Fibroblast of gingiva (primary cell): Measurements from ENCODE around the gene HDAC9.
"Not testable (repeated sequence)": the region's sequence is repeated elsewhere in the genome, so short reads cannot be mapped to it uniquely, and the experiment has no call there.

Source experiments
- DNase-seq: peaks from one replicate; pipeline ENCODE4 v3.0.0-alpha.2; 2011; ENCODE audit warnings: low read depth

HDAC9 gene

DNA sequence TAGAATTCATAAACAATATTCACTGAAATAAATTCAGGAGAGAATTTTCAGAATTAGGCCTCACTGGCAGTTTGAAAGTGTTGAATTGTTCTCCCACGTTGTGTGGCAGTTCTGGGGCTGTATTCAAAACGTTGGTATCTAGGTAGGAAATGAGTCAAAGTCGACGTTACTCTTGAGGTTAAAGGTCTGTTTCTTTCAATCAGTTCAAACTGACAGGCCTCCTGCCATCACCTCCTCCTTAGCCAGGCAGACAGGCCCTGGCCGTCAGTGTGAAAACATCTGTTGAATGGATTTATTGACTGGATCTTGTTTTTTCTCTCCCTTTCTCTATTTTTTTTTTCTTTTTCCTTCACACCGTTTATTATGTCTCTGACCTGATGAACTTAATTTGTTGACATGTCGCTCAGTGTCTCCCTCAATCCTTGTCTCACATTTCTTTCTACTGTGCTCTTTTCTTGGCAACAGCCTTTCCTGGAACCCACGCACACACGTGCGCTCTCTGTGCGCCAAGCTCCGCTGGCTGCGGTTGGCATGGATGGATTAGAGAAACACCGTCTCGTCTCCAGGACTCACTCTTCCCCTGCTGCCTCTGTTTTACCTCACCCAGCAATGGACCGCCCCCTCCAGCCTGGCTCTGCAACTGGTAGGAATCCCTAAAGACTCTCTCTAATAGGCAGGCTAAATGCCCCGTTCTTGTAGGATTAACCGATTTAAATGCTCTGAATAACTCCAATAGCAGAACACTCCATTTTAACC, 231.7 kb downstream of the HDAC9 start:
- no peak for DNase-seq

DNA sequence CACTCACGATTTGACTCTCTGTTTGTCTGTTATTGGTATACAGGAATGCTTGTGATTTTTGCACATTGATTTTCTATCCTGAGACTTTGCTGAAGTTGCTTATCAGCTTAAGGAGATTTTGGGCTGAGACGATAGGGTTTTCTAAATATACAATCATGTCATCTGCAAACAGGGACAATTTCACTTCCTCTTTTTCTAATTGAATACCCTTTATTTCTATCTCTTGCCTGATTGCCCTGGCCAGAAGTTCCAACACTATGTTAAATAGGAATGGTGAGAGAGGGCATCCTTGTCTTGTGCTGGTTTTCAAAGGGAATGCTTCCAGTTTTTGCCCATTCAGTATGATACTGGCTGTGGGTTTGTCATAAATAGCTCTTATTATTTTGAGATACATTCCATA, 240.5 kb downstream of the HDAC9 start:
- DNase-seq, result not testable (repeated sequence)

DNA sequence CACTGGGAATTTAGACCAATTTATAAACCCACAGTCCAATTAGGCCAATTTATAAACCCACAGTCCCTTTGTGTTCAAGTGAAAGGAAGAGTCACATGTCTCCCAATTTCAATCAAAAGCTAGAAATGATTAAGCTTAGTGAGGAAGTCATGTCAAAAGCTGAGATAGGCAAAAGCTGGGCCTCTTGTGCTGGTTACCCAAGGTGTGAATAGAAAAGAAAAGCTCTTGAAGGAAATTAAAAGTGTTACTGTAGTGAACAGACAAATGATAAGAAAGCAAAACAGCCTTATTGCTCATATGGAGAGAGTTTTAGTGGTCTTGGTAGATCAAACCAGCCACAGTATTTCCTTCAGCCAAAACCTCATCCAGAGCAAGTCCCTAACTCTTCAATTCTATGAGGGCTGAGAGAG, 245.0 kb downstream of the HDAC9 start:
- DNase-seq, result no peak

DNA sequence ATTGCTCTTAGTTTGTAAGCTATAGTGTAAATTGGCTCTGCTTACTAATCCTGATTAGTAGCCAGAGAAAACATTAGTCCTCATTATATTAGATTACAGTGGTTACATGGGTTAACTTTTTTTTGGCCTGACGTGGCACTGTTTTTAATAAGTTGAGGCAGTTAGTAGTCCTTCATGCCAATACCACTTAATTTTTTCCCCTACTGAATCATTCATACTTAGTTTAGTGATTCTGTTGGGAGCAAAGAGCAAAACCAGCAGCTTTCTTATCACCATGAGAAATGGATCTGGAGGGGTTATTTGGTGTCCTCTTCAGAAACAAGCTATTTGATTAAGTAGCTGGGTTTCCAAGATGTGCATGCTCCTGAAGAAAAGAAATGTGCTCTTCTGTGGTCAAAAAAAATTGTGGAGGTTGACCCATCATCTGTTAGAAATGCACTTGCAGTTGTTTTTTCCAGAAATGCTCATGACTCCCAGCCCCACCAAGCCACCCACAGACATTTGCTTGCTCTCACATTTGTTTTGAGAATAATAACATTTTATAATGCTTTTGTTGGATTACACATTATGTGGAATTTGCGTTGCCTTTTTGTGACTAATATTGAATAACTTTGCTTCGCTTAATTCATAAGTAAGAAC, 258.5 kb downstream of the HDAC9 start:
- DNase-seq, result peak; percentile 78

DNA sequence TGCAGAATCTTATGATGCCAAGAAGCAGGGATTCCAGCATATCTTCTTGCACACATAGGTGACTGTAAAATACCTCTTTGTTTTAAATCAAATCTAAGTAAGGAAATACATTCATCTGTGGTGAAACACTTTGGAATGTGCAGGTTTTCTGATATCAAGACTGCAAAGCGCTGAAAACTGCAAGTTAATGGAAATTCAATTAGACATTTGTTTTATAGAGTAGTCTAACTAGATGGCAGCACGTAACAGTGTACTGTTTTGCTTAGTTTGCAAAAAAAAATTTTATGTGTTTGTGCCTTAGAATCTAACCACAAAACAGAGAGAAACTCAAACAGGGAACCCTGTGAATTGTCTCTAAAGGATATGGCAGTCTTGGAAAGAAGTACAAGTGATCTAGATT, 259.2 kb downstream of the HDAC9 start:
- DNase-seq, result peak; percentile 27

DNA sequence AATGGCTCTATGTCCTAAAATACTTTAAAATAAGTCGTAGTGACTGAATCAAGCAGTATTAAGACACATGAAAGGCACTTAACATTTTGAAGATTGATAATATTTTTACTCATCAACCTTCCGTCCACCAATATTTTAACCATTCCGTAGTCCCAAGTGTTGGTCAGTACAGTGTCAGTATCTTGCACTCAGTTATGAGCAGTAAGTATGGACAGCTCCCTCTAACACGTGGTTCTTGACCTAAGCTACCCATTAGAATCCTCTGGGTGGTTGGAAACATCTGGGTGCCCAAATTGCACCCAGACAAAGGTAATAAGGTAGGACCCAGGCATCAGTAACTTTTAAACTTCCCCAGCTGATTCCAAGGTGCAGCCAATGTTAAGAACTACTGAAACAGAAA, 260.2 kb downstream of the HDAC9 start:
- no peak for DNase-seq

DNA sequence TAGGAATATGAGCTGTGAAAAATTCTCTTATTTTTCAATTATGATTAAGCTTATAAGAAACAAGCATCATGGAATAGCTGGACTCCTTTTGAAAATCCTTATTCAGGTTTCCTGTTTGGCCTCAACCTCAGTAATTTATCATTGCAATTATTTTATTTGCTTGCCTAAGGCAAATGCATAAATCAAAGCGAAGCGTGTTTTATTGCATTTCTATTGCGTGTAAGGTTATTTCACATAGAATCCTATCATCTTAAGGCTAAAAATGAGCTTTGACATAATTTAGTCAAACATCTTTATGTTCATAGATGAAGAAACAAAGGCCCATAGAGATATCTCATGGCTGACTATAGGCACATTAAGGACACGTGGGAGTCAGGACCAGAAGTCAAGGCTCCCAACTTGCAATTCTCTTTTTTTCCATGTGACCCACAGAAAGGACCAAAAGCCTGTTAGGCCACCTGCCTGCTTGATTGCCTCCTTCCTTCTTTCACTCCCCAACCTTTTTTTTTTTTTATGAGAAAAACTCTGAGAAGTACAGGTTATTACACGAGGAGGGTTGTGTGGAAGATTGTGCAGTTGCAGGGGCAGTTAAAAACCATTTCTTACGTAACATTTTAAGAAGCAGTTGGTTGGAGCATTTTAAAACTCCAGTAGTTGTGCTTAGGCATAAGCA, 261.0 kb downstream of the HDAC9 start:
- no peak for DNase-seq

DNA sequence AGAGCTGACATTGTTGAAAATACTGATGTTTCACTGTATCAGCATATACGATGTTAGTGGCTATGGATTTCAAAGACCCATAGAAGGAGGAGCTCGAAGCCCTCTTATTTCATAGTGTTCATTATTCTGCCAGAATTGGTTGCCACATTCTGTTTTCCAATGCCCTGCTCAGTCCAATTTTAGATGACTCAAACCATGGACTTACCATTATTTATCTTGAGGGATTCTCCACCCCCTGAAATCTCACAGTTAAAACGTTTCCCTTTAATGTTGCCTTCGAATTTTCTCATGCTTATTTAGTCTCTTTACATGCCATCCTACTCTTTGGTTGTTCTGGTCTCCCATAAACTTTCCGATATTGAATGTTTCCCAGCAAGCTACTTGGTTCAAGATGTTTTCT, 264.5 kb downstream of the HDAC9 start:
- DNase-seq, result no peak

DNA sequence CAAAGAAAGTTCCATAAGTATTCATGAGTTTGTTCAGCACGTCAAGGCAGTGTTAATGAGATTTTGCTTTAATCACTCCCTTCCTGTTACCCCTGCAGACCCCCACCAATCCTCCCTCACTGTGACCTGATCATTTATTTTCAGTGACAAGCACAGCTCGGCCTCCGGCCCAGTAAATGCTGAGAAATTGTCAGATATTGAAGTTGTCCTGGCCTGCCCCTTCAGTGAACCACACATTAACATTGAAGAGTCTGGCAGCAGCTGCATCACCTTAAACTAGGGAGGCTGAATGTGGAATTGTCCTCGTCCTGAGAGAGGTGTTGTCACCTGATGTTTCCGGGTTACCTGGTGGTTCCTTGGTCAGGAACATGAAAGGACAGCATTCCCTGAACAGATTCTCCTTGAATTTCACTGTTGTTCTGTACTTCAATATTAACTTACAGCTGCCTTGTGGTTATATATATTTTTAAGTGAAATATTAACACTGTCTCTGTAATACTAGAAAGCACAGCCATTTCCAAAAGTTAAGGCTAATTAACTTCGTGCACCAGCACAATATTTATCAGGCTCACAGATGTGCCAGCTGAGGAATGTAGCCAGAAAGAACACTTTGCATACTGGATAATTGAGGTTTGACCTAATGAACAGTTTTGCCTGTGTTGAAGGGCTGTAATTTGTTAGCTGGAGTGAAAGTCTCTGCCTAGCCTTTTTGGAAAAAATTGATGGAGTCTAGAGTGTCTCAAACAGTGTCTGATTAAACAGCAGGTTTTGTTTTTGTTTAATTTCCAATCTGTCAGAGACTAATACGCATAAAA, 265.3 kb downstream of the HDAC9 start:
- DNase-seq, result no peak

DNA sequence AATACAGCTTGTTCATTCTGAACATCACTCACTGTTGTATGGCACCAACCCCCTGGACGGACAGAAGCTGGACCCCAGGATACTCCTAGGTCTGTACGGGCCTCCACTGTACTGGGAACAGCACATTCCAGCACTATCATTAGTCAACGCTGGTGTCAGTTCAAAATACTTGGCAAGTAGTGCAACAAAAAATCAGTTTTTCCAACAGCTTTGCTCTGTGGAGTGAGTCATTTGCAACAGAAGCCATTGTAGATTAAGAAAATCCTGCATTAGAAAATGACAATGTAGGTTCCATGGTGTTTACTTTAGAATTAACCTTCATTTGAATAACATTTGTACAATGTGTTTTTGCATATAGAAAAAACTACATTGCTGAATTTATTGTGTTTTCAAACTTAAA, 266.6 kb downstream of the HDAC9 start:
- peak; percentile 51 for DNase-seq

DNA sequence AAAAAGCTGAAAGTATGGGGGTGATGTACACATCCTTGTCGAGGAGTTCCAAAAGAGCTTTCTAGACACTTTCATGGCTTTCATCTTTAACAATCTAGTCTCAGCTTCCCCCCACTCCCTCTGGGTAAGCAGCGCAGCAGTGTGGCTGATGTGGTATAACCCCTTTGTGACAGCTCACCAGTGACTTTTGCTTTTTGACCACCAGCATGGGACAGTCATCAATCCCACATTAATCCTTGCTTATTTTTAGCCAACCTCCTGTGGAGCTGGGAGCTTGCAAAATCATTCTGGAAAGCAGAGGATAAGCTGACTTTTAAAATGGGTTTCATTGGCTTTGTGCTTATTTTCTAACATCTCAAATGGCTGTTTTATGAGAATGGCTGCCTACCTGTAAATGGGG, 272.7 kb downstream of the HDAC9 start:
- DNase-seq, result no peak

DNA sequence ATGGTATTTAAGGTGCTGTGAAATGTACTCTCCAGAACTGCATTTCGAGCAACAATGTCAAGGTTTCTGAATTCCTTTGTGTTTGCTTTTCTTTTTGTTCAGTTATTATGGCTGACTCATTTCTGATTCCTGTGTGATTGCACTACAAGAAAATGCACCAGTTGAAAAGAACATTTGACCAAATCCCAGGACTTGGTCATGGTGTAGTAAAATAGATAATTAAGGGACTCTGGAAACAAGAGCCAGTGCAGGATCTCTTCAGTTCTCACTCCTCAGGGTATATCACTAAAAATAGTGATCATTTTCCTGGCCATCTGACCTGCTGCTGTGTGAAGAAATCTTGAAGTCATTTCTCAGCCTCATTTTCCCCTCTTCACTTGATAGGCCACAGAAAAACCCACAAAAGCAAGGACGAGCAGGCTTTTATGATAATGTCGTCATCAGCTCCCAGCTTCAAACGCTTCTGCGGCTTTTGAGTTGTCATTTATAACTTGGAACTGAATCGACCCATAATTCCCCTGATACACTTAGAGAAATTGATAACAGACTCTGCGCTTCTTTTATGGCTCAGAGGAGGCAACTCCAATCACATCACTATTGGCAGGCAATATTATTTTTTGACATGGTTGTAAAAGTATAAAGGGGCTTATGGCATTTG, 274.7 kb downstream of the HDAC9 start:
- peak; percentile 47 for DNase-seq

DNA sequence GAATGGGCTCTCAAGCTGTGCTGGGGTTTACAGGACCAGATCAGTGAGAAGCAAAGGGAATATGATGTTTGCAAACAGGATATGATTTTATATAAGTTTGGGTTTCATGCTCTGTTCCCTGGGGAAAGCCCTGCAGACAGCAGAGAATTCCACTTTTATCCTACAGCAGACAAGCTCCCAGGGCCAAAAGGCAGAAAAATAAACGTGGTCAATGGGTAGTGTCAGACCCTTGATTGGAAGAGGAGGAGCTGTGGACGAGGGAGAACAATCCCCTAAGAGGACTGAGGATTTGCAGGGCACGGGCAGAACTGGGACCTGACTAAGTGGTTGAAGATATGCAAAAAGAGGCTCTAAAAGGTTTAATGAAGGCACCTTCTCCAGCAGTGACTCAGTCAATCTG, 275.3 kb downstream of the HDAC9 start:
- DNase-seq, result no peak

DNA sequence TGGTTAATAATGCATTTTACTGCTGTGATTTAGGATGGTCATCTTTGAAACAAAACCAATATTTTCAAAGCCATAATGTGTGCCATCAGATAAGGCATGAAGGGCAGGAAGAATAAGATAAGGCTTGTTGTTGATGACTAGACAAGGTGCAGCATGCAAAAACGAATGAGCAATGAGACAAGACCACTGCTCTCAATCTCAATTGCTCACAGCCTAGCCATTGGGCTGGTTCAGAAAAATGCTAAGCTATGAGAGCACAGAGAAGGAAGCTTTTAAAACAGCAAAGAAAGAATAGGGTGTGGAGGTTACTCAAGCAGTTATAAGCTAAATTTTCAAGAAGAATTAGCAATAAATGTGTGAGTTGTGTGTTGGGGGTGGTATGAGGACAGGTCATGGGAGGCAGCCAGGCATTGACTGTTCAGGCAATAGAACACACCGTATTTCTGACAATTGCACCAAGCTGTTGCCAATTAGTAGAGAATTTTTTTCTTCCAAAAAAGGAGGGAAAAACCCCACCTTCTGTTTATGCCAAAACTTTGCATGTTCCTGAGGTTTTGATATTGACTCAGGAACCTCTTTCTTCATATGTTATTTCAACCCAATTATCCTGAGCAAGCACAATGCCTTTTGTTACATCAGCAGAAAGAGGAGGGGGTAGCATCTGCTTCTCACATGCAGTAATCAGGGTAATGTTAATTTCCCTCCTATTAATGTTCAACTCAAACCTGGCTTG, 276.5 kb downstream of the HDAC9 start:
- DNase-seq, result peak; percentile 51

DNA sequence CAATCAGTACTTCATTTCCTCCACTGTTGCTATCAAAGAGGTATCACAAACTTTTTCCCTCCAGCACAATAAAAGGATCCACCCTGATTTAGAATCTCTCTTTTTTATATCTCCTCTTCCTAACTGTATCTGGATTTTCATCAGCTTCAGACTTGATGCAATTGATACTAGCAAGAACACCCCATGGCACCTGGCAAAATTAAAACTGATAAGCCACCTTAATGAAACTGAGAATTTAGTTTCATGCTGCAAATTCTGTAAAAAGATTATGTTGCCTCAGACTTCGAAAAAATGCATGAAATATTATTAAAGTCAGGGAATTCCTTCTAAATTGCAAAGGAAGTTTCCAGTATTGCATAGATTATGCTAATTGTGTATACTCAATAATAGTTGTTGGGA, 277.0 kb downstream of the HDAC9 start:
- DNase-seq, result no peak

DNA sequence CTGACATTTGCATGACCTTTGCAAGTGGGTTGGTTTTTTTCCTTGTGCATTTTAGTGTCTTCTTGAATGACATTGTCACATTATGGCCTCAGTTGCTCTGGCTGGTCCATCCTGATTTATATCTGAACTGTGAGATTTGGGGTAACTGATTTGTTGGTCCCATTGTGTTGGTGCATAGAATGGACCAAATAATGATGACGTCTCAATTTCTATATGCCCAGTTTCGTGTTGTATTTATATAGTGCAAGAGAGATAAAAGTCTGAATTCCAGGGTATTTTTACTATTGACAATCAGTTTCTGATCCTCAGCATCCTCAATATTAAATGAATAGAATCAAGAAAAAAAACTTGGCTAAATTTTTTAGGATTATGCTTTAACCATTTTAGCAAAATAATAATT, 281.8 kb downstream of the HDAC9 start:
- no peak for DNase-seq

DNA sequence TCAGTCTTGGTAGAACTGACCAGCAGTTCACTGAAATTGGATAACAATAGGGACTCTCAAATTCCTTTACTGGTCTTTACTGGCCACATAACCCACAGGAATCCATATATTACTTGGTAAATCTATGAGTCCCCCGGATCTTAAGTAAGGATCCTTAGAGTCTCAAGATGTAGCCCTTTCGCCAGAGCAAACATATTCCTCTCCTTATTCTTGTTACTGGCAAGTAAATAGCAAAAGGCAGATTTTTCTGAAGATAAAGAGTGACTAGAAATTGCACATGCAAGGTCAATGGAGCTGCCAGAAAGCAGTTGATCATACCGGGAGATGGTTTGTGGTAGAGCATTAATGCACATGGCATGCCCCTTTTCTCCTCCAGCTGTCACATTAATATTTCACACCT, 283.0 kb downstream of the HDAC9 start:
- peak; percentile 63 for DNase-seq

DNA sequence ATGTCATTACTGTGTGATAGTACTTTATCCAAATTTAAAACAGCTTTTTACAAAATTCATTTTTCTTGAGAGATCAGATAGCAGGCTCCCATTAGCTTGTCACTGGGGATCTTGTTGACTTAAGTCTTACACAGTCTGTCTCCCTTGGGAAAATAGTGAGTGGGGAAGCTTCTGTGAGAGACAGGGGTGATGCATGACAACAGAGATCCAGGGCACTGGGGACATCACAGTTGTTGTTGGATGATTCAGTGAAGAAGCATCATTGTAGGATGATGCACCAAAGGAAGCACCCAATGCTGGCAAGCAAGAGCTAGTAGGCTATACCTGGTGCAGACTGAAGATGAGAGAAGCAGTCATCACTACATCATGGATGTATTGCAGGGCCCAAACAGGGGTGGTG, 284.7 kb downstream of the HDAC9 start:
- no peak for DNase-seq

DNA sequence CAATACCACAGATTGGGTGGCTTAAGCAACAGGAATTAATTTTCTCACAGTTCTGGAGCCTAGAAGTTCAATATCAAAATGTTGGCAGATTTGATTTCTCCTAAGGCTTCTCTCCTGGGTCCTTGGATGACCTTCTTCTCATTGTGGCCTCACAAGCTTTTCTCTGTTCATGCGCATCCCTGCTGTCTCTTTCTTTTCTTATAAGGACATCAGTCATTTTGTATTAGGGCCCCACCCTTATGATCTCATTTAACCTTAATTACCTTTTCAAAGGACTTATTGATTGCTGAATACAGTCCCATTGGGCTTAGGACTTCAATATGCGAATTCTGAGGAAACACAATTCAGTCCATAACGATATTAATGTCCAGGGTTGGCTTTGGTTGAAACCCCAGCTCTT, 285.4 kb downstream of the HDAC9 start:
- no peak for DNase-seq

DNA sequence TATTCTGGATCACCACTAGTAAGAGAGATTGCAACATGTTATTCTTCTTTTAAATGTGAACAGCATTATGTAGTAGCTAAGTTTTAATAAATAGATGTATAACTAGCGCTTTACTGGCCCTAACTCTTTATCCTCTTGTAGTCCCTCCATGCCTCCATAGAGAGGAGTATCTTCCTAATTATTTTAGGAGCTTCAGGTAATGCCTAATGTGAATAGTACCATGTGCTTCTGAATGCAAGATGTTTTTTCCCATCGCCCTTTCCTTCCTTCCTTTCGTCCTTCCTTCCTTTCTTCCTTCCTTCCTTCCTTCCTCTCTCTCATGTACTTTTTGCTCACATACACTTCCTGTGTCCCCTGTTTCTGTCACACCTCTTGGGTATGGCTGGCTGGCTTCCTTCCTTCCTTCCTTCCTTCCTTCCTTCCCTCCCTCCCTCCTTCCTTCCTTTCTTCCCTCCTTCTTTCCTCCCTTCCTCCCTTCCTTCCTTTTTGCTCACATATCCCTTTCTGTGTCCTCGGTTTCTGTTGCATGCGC, 290.7 kb downstream of the HDAC9 start:
- DNase-seq, result no peak

DNA sequence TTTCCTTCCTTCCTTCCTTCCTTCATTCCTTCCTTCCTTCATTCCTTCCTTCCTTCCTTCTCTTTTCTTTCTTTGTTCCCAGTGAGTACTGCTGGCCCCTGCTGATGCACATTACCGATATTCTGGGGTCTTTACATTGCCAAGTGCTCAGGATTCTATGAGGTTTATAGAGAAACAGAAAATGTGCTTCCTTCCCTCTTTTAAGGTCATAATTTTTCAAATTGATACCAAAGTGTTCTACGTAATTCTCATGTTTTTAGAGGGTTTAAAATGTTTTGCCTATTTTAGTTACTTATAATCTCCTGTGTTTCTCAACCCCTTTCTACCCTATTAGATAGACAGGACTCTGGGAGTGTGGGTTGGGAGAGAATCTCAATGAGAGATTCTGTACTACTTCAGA, 291.2 kb downstream of the HDAC9 start:
- DNase-seq, result no peak
